ENCODE results near the gene SLC25A42.
"Not testable (repeated sequence)": the region's sequence is repeated elsewhere in the genome, so short reads cannot be mapped to it uniquely, and the experiment has no call there.

Gene SLC25A42

GRCh38 chr19:19105365-19106055, 41.7 kb downstream of the SLC25A42 start:
- DNase-seq (ENCODE audit: low read depth), result no peak

- no peak for DNase-seq (ENCODE audit: low read depth)
Observed at GRCh38 chr19:19106056-19106551, 42.3 kb downstream of the SLC25A42 start.

GRCh38 chr19:19106938-19107337, 43.1 kb downstream of the SLC25A42 start:
- not testable (repeated sequence) for DNase-seq (ENCODE audit: low read depth)

- DNase-seq (ENCODE audit: low read depth), result no peak
Observed at GRCh38 chr19:19107654-19108053, 43.9 kb downstream of the SLC25A42 start.

GRCh38 chr19:19109601-19110000, 45.8 kb downstream of the SLC25A42 start:
- no peak for DNase-seq (ENCODE audit: low read depth)

GRCh38 chr19:19110410-19111135, 46.8 kb downstream of the SLC25A42 start:
- DNase-seq (ENCODE audit: low read depth), result no peak

- DNase-seq (ENCODE audit: low read depth), result no peak
Observed at GRCh38 chr19:19111136-19111835, 47.5 kb downstream of the SLC25A42 start.

- DNase-seq (ENCODE audit: low read depth), result no peak
Observed at GRCh38 chr19:19111967-19112580, 48.3 kb downstream of the SLC25A42 start.

- DNase-seq (ENCODE audit: low read depth), result no peak
Observed at GRCh38 chr19:19113040-19113626, 49.3 kb downstream of the SLC25A42 start.

- no peak for DNase-seq (ENCODE audit: low read depth)
Observed at GRCh38 chr19:19115954-19116353, 52.2 kb downstream of the SLC25A42 start.

- no peak for DNase-seq (ENCODE audit: low read depth)
Observed at GRCh38 chr19:19119325-19120237, 55.8 kb downstream of the SLC25A42 start.

- DNase-seq (ENCODE audit: low read depth), result no peak
Observed at GRCh38 chr19:19120308-19121231, 56.8 kb downstream of the SLC25A42 start.

GRCh38 chr19:19121371-19121770, 57.6 kb downstream of the SLC25A42 start:
- no peak for DNase-seq (ENCODE audit: low read depth)

GRCh38 chr19:19122902-19123301, 59.1 kb downstream of the SLC25A42 start:
- DNase-seq (ENCODE audit: low read depth), result no peak

- no peak for DNase-seq (ENCODE audit: low read depth)
Observed at GRCh38 chr19:19123386-19123785, 59.6 kb downstream of the SLC25A42 start.

GRCh38 chr19:19126102-19126501, 62.3 kb downstream of the SLC25A42 start:
- DNase-seq (ENCODE audit: low read depth), result no peak

- no peak for DNase-seq (ENCODE audit: low read depth)
Observed at GRCh38 chr19:19131989-19132388, 68.2 kb downstream of the SLC25A42 start.

GRCh38 chr19:19132912-19133311, 69.1 kb downstream of the SLC25A42 start:
- no peak for DNase-seq (ENCODE audit: low read depth)

GRCh38 chr19:19133985-19134384, 70.2 kb downstream of the SLC25A42 start:
- DNase-seq (ENCODE audit: low read depth), result no peak

- no peak for DNase-seq (ENCODE audit: low read depth)
Observed at GRCh38 chr19:19134687-19135158, 70.9 kb downstream of the SLC25A42 start.
